Measurements from ENCODE around the gene KRT79.

Gene KRT79

GRCh38 chr12:52795694-52796428 lies 38.2 kb downstream of the KRT79 start, which contains the start of gene KRT3:
Gene KRT3, minus strand, starts transcription at chr12:52796117. Its CDS starts 75 bp downstream, at chr12:52796042.
- no peak for TF ChIP-seq CTCF (IDR thresholded peaks at IDR 0.05)

- no peak for TF ChIP-seq CTCF (IDR thresholded peaks at IDR 0.05)
These were observed 39.4 kb downstream of the KRT79 start for GRCh38 chr12:52794479-52795331.

GRCh38 chr12:52792185-52793029 lies 41.7 kb downstream of the KRT79 start:
- TF ChIP-seq CTCF (IDR thresholded peaks at IDR 0.05) = no peak

GRCh38 chr12:52791271-52792184 lies 42.6 kb downstream of the KRT79 start:
- TF ChIP-seq CTCF (IDR thresholded peaks at IDR 0.05) = no peak

- TF ChIP-seq CTCF (IDR thresholded peaks at IDR 0.05) = no peak
These were observed 43.5 kb downstream of the KRT79 start for GRCh38 chr12:52790427-52791270.

- no peak for TF ChIP-seq CTCF (IDR thresholded peaks at IDR 0.05)
These were observed 44.3 kb downstream of the KRT79 start for GRCh38 chr12:52789637-52790426.
